H1 (cell line): ENCODE measurements around the gene SMAD6. TPM values are rescaled to one million over a fixed set of nuclear protein-coding genes. Genes with fewer than 3 reads are reported as not detected.

Experiments used
- KDM5A ChIP-seq: fragments of 200-600 bp; IDR thresholded peaks from 2 replicates; pipeline ENCODE4 v1.7.1; 2012; ENCODE audit warnings: mild to moderate bottlenecking, low read length, inconsistent platforms, mixed read lengths
- polyA plus RNA-seq, 7 experiments: library from polyadenylated mRNA; depleted of rRNA in 3 of 7; stranded (reverse) in 5 of 7; unstranded in 2 of 7; fragments of >200 nt in 5 of 7; fragments of 200-250 nt in 2 of 7; gene quantifications; 1 replicate in 5 of 7; 2 replicates in 1 of 7; 4 replicates in 1 of 7; pipeline versions ENCODE4 v1.2.1 to v1.2.3, GENCODE V29; 2011 to 2013; ENCODE audit warnings: missing spikeins in 2 of 7, mixed read lengths in 2 of 7
- total RNA-seq: library from RNA; stranded (reverse); fragmentation: NEBNext Ultra II Directional; extraction: Animal tissue kit (Norgen Biotek cat#: 25700); gene quantifications from 2 replicates; pipeline ENCODE4 v1.2.1, GENCODE V29; 2021

The SMAD6 gene
- total and polyA plus RNA-seq, 2 of the 8 experiments (the other 6 are each of a cell fraction or from before 2014, with no cell fraction given), result 1.8 to 7.0 TPM

GRCh38 chr15:66821307-66821706, 119.3 kb downstream of the SMAD6 start (continued):
- TF ChIP-seq KDM5A, result no peak
